ENCODE data around the gene MAVS. TPM values are rescaled to one million over a fixed set of nuclear protein-coding genes. Genes with fewer than 3 reads are reported as not detected.
"Not testable (repeated sequence)": the region's sequence is repeated elsewhere in the genome, so short reads cannot be mapped to it uniquely, and the experiment has no call there.

MAVS gene
- total and polyA plus RNA-seq, 7 donors = 14.0 to 61.3 (median 49.7) TPM

GRCh38 chr20:3875378-3875974, 28.8 kb downstream of the MAVS start:
- Histone ChIP-seq H3K27ac (no peak overlapping the region), H3K4me1 (peaks cover 5% of the 10 kb centered on the region), H3K27me3 (ENCODE audit: insufficient read depth in 3 of 3, low read length in 2 of 3) (no peaks in the 10 kb centered on the region), H3K36me3 (ENCODE audit: insufficient read depth in 1 of 2, low read depth in 1 of 2) (peaks cover 0 to 43% of the 10 kb centered on the region in 2 donors), H3K4me3 (no peak overlapping the region), H3K9me3 (no peaks in the 10 kb centered on the region)
- intact Hi-C loops (cut with DNase I) = no loop called here
- TF ChIP-seq CTCF (IDR thresholded peaks at IDR 0.05) = no peak
- 86 to 90% (median 87%) methylated on average over 9 of the region's 9 CpGs for WGBS, 3 donors
- no peak for DNase-seq
- no peak for ATAC-seq

GRCh38 chr20:3876000-3876399, 29.4 kb downstream of the MAVS start:
- TF ChIP-seq CTCF (IDR thresholded peaks at IDR 0.05) = no peak
- 59 to 68% (median 68%) methylated on average over 1 of the region's 1 CpG for WGBS, 3 donors
- Histone ChIP-seq H3K9me3 (no peaks in the 10 kb centered on the region), H3K27ac (no peak overlapping the region), H3K27me3 (ENCODE audit: insufficient read depth in 3 of 3, low read length in 2 of 3) (no peaks in the 10 kb centered on the region), H3K36me3 (ENCODE audit: insufficient read depth in 1 of 2, low read depth in 1 of 2) (peaks cover 0 to 40% of the 10 kb centered on the region in 2 donors), H3K4me1 (peaks cover 5% of the 10 kb centered on the region), H3K4me3 (no peak overlapping the region)
- intact Hi-C loops (cut with DNase I) = no loop called here
- no peak for DNase-seq
- ATAC-seq = no peak

GRCh38 chr20:3876676-3877075, 30.0 kb downstream of the MAVS start:
- H3K9me3 ChIP-seq = no peaks in the 10 kb centered on the region
- H3K4me1 ChIP-seq = peaks cover 5% of the 10 kb centered on the region
- DNase-seq (no peak), ATAC-seq (no peak)
- intact Hi-C loops (cut with DNase I) = no loop called here
- no peak for TF ChIP-seq CTCF (IDR thresholded peaks at IDR 0.05)
- no peak overlapping the region for H3K4me3 ChIP-seq
- peaks cover 0 to 33% of the 10 kb centered on the region in 2 donors for H3K36me3 ChIP-seq (ENCODE audit: insufficient read depth in 1 of 2, low read depth in 1 of 2)
- no peaks in the 10 kb centered on the region for H3K27me3 ChIP-seq (ENCODE audit: insufficient read depth in 3 of 3, low read length in 2 of 3)
- no peak overlapping the region for H3K27ac ChIP-seq

DNA sequence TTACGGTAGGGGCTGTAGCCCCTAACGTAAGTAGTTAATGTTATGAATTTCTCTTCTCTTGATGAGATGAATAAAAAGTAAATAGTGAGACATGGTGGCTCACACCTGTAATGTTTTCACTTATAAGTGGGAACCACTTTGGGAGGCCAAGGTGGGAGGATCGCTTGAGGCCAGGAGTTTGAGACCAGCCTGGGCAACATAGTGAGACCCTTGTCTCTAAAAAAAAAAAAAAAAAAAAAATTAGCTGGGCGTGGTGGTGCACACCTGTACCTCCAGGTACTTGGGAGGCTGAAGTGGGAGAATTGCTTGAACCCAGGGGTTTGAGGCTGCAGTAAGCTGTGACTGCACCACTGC, 32.3 kb downstream of the MAVS start:
- intact Hi-C loops (cut with DNase I) = not testable (repeated sequence)

GRCh38 chr20:3885715-3886114, 39.1 kb downstream of the MAVS start:
- no peak for DNase-seq
- 82 to 89% (median 87%) methylated on average over 3 of the region's 3 CpGs for WGBS, 3 donors
- ATAC-seq = no peak
- peaks cover 11% of the 10 kb centered on the region for H3K4me1 ChIP-seq
- no peak overlapping the region for H3K4me3 ChIP-seq
- intact Hi-C loops (cut with DNase I) = loop anchor here in 1 of 2 donors (5.0 kb wide), 2 partner anchors 127 to 202 kb away; no protein-coding TSS in a partner anchor
- no peak overlapping the region for H3K27ac ChIP-seq
- H3K9me3 ChIP-seq = no peaks in the 10 kb centered on the region
- no peak for TF ChIP-seq CTCF (IDR thresholded peaks at IDR 0.05)
- H3K36me3 ChIP-seq (ENCODE audit: insufficient read depth in 1 of 2, low read depth in 1 of 2) = no peaks in the 10 kb centered on the region
- no peaks in the 10 kb centered on the region for H3K27me3 ChIP-seq (ENCODE audit: insufficient read depth in 3 of 3, low read length in 2 of 3)

More for the DNA sequence above, 32.3 kb downstream of the MAVS start:
- not testable (repeated sequence) for H3K27ac ChIP-seq; H3K27me3 ChIP-seq (ENCODE audit: insufficient read depth in 3 of 3, low read length in 2 of 3); H3K9me3 ChIP-seq; DNase-seq; ATAC-seq; H3K4me3 ChIP-seq; H3K4me1 ChIP-seq
- 97 to 100% (median 100%) methylated on average over 4 of the region's 4 CpGs for WGBS, 3 donors
- H3K36me3 ChIP-seq (ENCODE audit: insufficient read depth in 1 of 2, low read depth in 1 of 2) = peaks cover 0 to 16% of the 10 kb centered on the region in 2 donors
